D721Med (cell line): ENCODE measurements around the gene CYSTM1.

Experiments used
- DNase-seq: peaks from one replicate; pipeline ENCODE4 v3.0.0; 2011; ENCODE audit warnings: low spot score; ENCODE audit not compliant: insufficient read length
- FAIRE-seq: peaks from 2 replicates; lab custom pipeline; 2011; peaks lifted over from hg19 to GRCh38; lab: Jason Lieb, UNC
- CTCF ChIP-seq: IDR thresholded peaks from 2 replicates; pipeline ENCODE4 v1.5.1; 2012; ENCODE audit warnings: mild to moderate bottlenecking, control low read depth; ENCODE audit not compliant: insufficient read depth; ENCODE audit errors: missing control alignments

CYSTM1 gene

GRCh38 chr5:140207250-140207964, 32.4 kb downstream of the CYSTM1 start:
- FAIRE-seq (no peak), DNase-seq (no peak)
- no peak for TF ChIP-seq CTCF

GRCh38 chr5:140208065-140208464, 33.1 kb downstream of the CYSTM1 start:
- no peak for DNase-seq
- FAIRE-seq, result no peak
- TF ChIP-seq CTCF, result no peak

- TF ChIP-seq CTCF, result no peak
- FAIRE-seq, result no peak
- no peak for DNase-seq
These were observed 38.5 kb downstream of the CYSTM1 start for GRCh38 chr5:140213370-140213983.

GRCh38 chr5:140214831-140215230, 39.8 kb downstream of the CYSTM1 start:
- FAIRE-seq (no peak), DNase-seq (no peak)
- no peak for TF ChIP-seq CTCF

GRCh38 chr5:140215276-140215675, 40.3 kb downstream of the CYSTM1 start:
- TF ChIP-seq CTCF, result no peak

GRCh38 chr5:140216478-140217074, 41.6 kb downstream of the CYSTM1 start:
- no peak for TF ChIP-seq CTCF
- FAIRE-seq (no peak), DNase-seq (no peak)

More at GRCh38 chr5:140215276-140215675, 40.3 kb downstream of the CYSTM1 start:
- FAIRE-seq (no peak), DNase-seq (no peak)
